H9 (cell line): ENCODE data around the gene VSIR. TPM values are rescaled to one million over a fixed set of nuclear protein-coding genes. Genes with fewer than 3 reads are reported as not detected.
A peak's percentile ranks its signal among the peaks of the same experiment; 100 is the strongest.

Experiments
- DNase-seq: peaks from one replicate; pipeline ENCODE4 v3.0.0-alpha.2; 2017
- H2AFZ ChIP-seq: one replicate; pipeline ENCODE4 v1.6.1; 2013; ENCODE audit warnings: mild to moderate bottlenecking, low read length, control low read depth, moderate library complexity
- H2AK5ac ChIP-seq: 2 replicates; pipeline ENCODE4 v1.6.1; 2013; ENCODE audit warnings: low read length, control low read depth, mixed read lengths; ENCODE audit not compliant: insufficient read length
- H2BK120ac ChIP-seq: one replicate; pipeline ENCODE4 v1.6.1; 2013; ENCODE audit warnings: low read depth, mild to moderate bottlenecking, low read length, control low read depth, inconsistent platforms; ENCODE audit not compliant: poor library complexity, severe bottlenecking
- H2BK12ac ChIP-seq: 2 replicates; pipeline ENCODE4 v1.6.1; 2013; ENCODE audit warnings: low read length, control low read depth, mixed read lengths, low read depth; ENCODE audit not compliant: insufficient read length
- H2BK15ac ChIP-seq: 2 replicates; pipeline ENCODE4 v1.6.1; 2013; ENCODE audit warnings: low read depth, low read length, control low read depth
- H2BK20ac ChIP-seq: one replicate; pipeline ENCODE4 v1.6.1; 2013; ENCODE audit warnings: low read depth, mild to moderate bottlenecking, low read length, control low read depth, inconsistent platforms; ENCODE audit not compliant: poor library complexity, severe bottlenecking
- H2BK5ac ChIP-seq: 2 replicates; pipeline ENCODE4 v1.6.1; 2013; ENCODE audit warnings: low read length, control low read depth, mixed read lengths; ENCODE audit not compliant: insufficient read length
- H3K14ac ChIP-seq: 2 replicates; pipeline ENCODE4 v1.6.1; 2013; ENCODE audit warnings: low read length, control low read depth; ENCODE audit not compliant: insufficient read depth
- H3K18ac ChIP-seq: 2 replicates; pipeline ENCODE4 v1.6.1; 2013; ENCODE audit warnings: low read depth, mild to moderate bottlenecking, mixed read lengths, low read length, control low read depth; ENCODE audit not compliant: insufficient read length
- H3K23ac ChIP-seq: 2 replicates; pipeline ENCODE4 v1.6.1; 2013; ENCODE audit warnings: low read length, control low read depth, mixed read lengths, low read depth; ENCODE audit not compliant: insufficient read length
- H3K23me2 ChIP-seq: 2 replicates; pipeline ENCODE4 v1.6.1; 2013; ENCODE audit warnings: low read depth, mild to moderate bottlenecking, mixed read lengths, low read length, control low read depth; ENCODE audit not compliant: insufficient read length, poor library complexity, severe bottlenecking
- H3K27ac ChIP-seq: 2 replicates; pipeline ENCODE4 v1.5.1; 2013; ENCODE audit warnings: low read length, control low read depth, mixed read lengths, low read depth; ENCODE audit not compliant: insufficient read length
- H3K27me3 ChIP-seq: 2 replicates; pipeline ENCODE4 v1.6.1; 2013; ENCODE audit warnings: low read length, control low read depth, inconsistent platforms; ENCODE audit not compliant: insufficient read depth
- H3K4ac ChIP-seq: 2 replicates; pipeline ENCODE4 v1.6.1; 2013; ENCODE audit warnings: low read depth, mild to moderate bottlenecking, control low read depth, inconsistent platforms, low read length, moderate library complexity
- H3K4me1 ChIP-seq: 2 replicates; pipeline ENCODE4 v1.6.1; 2013; ENCODE audit warnings: low read length, control low read depth, inconsistent platforms; ENCODE audit not compliant: insufficient read depth
- H3K4me2 ChIP-seq: 2 replicates; pipeline ENCODE4 v1.6.1; 2013; ENCODE audit warnings: low read length, control low read depth, mixed read lengths; ENCODE audit not compliant: insufficient read length, insufficient read depth
- H3K56ac ChIP-seq: 2 replicates; pipeline ENCODE4 v1.6.1; 2013; ENCODE audit warnings: low read depth, mild to moderate bottlenecking, mixed read lengths, low read length, control low read depth; ENCODE audit not compliant: insufficient read length
- H3K79me1 ChIP-seq: 2 replicates; pipeline ENCODE4 v1.6.1; 2013; ENCODE audit warnings: low read depth, mild to moderate bottlenecking, moderate library complexity, low read length, control low read depth, inconsistent platforms; ENCODE audit not compliant: insufficient read depth, poor library complexity, severe bottlenecking
- H3K79me2 ChIP-seq: 2 replicates; pipeline ENCODE4 v1.6.1; 2013; ENCODE audit warnings: low read length, control low read depth, inconsistent platforms; ENCODE audit not compliant: insufficient read depth
- H3K9ac ChIP-seq: 2 replicates; pipeline ENCODE4 v1.6.1; 2013; ENCODE audit warnings: low read length, control low read depth, mixed read lengths; ENCODE audit not compliant: insufficient read length; ENCODE audit errors: extremely low read depth
- H3K9me3 ChIP-seq: one replicate; pipeline ENCODE4 v1.6.1; 2013; ENCODE audit warnings: low read depth, low read length, inconsistent platforms; ENCODE audit not compliant: control insufficient read depth
- H3T11ph ChIP-seq: one replicate; pipeline ENCODE4 v1.6.1; 2013; ENCODE audit warnings: mild to moderate bottlenecking, low read length, control low read depth, inconsistent platforms
- H4K20me1 ChIP-seq: one replicate; pipeline ENCODE4 v1.6.1; 2013; ENCODE audit not compliant: control insufficient read depth, insufficient read length, insufficient read depth
- H4K5ac ChIP-seq: 2 replicates; pipeline ENCODE4 v1.6.1; 2013; ENCODE audit warnings: low read depth, mild to moderate bottlenecking, mixed read lengths, low read length, control low read depth; ENCODE audit not compliant: insufficient read length
- H4K8ac ChIP-seq: replicated peaks from 2 replicates; pipeline ENCODE4 v1.6.1; 2013; ENCODE audit warnings: low read length, control low read depth, mixed read lengths, low read depth; ENCODE audit not compliant: insufficient read length
- H4K91ac ChIP-seq: 2 replicates; pipeline ENCODE4 v1.6.1; 2013; ENCODE audit warnings: low read depth, mild to moderate bottlenecking, moderate library complexity, mixed read lengths, low read length, control low read depth; ENCODE audit not compliant: insufficient read length
- H3K27ac Mint-ChIP-seq, 3 experiments: 2 replicates in 2 of 3; 3 replicates in 1 of 3; pipeline ENCODE4 v1.8.0; 2020 to 2021; ENCODE audit warnings: mixed read lengths in 3 of 3, mild to moderate bottlenecking in 1 of 3, moderate library complexity in 1 of 3
- H3K27me3 Mint-ChIP-seq: 2 replicates; pipeline ENCODE4 v1.8.0; 2021; ENCODE audit warnings: low read depth, mild to moderate bottlenecking, moderate library complexity, mixed read lengths
- H3K36me3 Mint-ChIP-seq, 3 experiments: 2 replicates in 2 of 3; 3 replicates in 1 of 3; pipeline ENCODE4 v1.8.0; 2020 to 2021; ENCODE audit warnings: low read depth in 3 of 3, mixed read lengths in 3 of 3; ENCODE audit not compliant: insufficient read depth in 1 of 3
- H3K4me1 Mint-ChIP-seq, 2 experiments: 2 replicates each; pipeline ENCODE4 v1.8.0; 2020; ENCODE audit warnings: mixed read lengths in 2 of 2
- H3K4me3 Mint-ChIP-seq, 2 experiments: 2 replicates in 1 of 2; 3 replicates in 1 of 2; pipeline ENCODE4 v1.8.0; 2020 to 2021; ENCODE audit warnings: mild to moderate bottlenecking in 2 of 2, mixed read lengths in 2 of 2, moderate library complexity in 1 of 2
- H3K9me3 Mint-ChIP-seq, 2 experiments: 2 replicates in 1 of 2; 3 replicates in 1 of 2; pipeline ENCODE4 v1.8.0; 2020; ENCODE audit warnings: mild to moderate bottlenecking in 2 of 2, mixed read lengths in 2 of 2, moderate library complexity in 1 of 2
- WGBS: extraction: QIAGEN DNeasy Blood & Tissue Kit; methylation state at CpG from one replicate; pipeline ENCODE4 v1.1.7; 2013; ENCODE audit warnings: missing lambda C conversion rate, low lambda C conversion rate, mixed read lengths; ENCODE audit not compliant: insufficient read length; ENCODE audit errors: extremely low coverage; 5-methylcytosine and 5-hydroxymethylcytosine counted together
- total RNA-seq: library from RNA; stranded (reverse); gene quantifications from 2 replicates; pipeline ENCODE4 v1.2.1, GENCODE V29; 2021
- TF ChIP-seq, protein P1 (sequence below): fragments of 200-600 bp; sonication (generic); conservative IDR thresholded peaks from 3 replicates; pipeline ENCODE4 v1.8.0; 2021; ENCODE audit warnings: antibody characterized with exemption, mild to moderate bottlenecking

The VSIR gene
- total RNA-seq, 1 experiment from 2014 or later = 0.11 TPM

DNA sequence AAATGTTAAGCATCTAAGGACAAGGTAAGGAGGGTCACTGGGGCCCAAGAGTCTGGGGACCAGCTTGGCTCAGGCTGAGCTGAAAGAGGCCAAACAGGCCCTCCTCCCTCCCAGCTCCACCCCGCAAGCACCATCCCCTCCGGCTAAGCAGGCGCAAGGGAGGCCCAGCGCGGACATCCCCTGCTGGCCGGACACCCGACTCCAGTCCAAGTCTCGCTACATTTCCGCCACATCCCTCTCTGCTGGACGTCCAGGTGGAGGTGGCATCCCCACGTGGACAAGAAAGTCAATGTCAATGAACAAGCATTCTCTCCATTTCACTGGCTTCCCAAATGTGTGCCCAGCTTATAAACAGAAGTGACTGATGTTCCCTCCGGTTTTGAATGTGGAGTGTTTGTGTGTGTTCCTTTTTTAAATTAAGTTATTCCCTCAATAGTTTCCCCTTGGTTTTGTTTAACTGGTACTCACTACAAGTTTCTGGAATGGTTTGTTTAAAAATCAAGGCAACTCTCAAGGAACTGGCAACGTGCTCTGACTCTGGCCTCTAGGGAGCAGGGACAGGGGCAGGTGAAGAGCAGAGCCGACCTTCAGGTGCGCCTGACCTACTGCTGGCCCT is 42.3 kb upstream of the VSIR start:
- Mint-ChIP-seq H3K27me3 (no peaks in the 10 kb centered on the region), H3K27ac (peak overlapping the region in 1 of 3 experiments; percentile 31; a peak in 2 of 7 replicates), H3K4me1 (peaks cover 0 to 2% of the 10 kb centered on the region in 2 experiments; a peak in 1 of 4 replicates), H3K9me3 (no peaks in the 10 kb centered on the region), H3K36me3 (peaks cover 25 to 61% (median 58%) of the 10 kb centered on the region in 3 experiments; a peak in 6 of 7 replicates), H3K4me3 (no peak overlapping the region)
- Histone ChIP-seq H3K79me1 (no peaks in the 10 kb centered on the region), H3K23ac (no peak overlapping the region), H3K27me3 (no peaks in the 10 kb centered on the region), H3K4ac (no peak overlapping the region), H3K9ac (no peak overlapping the region), H2BK20ac (no peak overlapping the region), H2AK5ac (no peak overlapping the region), H4K8ac (no peak overlapping the region), H4K20me1 (no peaks in the 10 kb centered on the region), H4K91ac (no peak overlapping the region), H3K79me2 (no peaks in the 10 kb centered on the region), H2BK15ac (no peak overlapping the region), H2BK120ac (no peak overlapping the region), H2AFZ (no peak overlapping the region), H3K4me2 (no peak overlapping the region), H3K27ac (no peak overlapping the region), H3K14ac (no peak overlapping the region), H4K5ac (no peak overlapping the region), H3K23me2 (no peaks in the 10 kb centered on the region), H3K9me3 (no peaks in the 10 kb centered on the region), H3K56ac (no peak overlapping the region), H3T11ph (no peak overlapping the region), H3K18ac (no peak overlapping the region), H2BK12ac (no peak overlapping the region), H3K4me1 (no peaks in the 10 kb centered on the region), H2BK5ac (no peak overlapping the region)
- WGBS = no CpG with 5 or more reads among the region's 15 CpGs
- DNase-seq = no peak
- TF ChIP-seq, protein P1, sequence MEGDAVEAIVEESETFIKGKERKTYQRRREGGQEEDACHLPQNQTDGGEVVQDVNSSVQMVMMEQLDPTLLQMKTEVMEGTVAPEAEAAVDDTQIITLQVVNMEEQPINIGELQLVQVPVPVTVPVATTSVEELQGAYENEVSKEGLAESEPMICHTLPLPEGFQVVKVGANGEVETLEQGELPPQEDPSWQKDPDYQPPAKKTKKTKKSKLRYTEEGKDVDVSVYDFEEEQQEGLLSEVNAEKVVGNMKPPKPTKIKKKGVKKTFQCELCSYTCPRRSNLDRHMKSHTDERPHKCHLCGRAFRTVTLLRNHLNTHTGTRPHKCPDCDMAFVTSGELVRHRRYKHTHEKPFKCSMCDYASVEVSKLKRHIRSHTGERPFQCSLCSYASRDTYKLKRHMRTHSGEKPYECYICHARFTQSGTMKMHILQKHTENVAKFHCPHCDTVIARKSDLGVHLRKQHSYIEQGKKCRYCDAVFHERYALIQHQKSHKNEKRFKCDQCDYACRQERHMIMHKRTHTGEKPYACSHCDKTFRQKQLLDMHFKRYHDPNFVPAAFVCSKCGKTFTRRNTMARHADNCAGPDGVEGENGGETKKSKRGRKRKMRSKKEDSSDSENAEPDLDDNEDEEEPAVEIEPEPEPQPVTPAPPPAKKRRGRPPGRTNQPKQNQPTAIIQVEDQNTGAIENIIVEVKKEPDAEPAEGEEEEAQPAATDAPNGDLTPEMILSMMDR = no peak
